Kidney (tissue), 14 donors: ENCODE measurements around the gene OSBP2. TPM values are rescaled to one million over a fixed set of nuclear protein-coding genes. Genes with fewer than 3 reads are reported as not detected.

Source experiments
- DNase-seq, 5 donors: peaks; one replicate each; pipeline ENCODE4 v3.0.0-alpha.2; 2013 to 2020
- FAIRE-seq: peaks from 2 replicates; lab custom pipeline; 2012; peaks lifted over from hg19 to GRCh38; lab: Jason Lieb, UNC
- H3K27ac ChIP-seq, 2 donors: one replicate each; pipeline ENCODE4 v1.7.0; 2013; ENCODE audit warnings: low read depth in 2 of 2, low read length in 2 of 2, inconsistent platforms in 1 of 2
- H3K27me3 ChIP-seq: one replicate; pipeline ENCODE4 v1.7.1; 2013; ENCODE audit warnings: low read length, inconsistent platforms; ENCODE audit not compliant: control insufficient read depth, insufficient read depth
- H3K36me3 ChIP-seq, 3 donors: one replicate each; pipeline versions ENCODE4 v1.7.0 to v1.7.1; 2013; ENCODE audit warnings: low read length in 3 of 3, control low read depth in 1 of 3, inconsistent platforms in 1 of 3; ENCODE audit not compliant: insufficient read depth in 3 of 3, control insufficient read depth in 2 of 3
- H3K4me1 ChIP-seq, 3 donors: one replicate each; pipeline versions ENCODE4 v1.7.0 to v1.7.1; 2013; ENCODE audit warnings: low read length in 3 of 3, inconsistent platforms in 1 of 3, low read depth in 1 of 3; ENCODE audit not compliant: control insufficient read depth in 2 of 3, insufficient read depth in 2 of 3
- H3K4me3 ChIP-seq, 3 donors: one replicate each; pipeline versions ENCODE4 v1.7.0 to v1.8.1; 2013; ENCODE audit warnings: low read length in 3 of 3, control low read depth in 1 of 3, inconsistent platforms in 1 of 3
- H3K9ac ChIP-seq, 3 donors: one replicate each; pipeline versions ENCODE4 v1.7.0 to v1.7.1; 2013; ENCODE audit warnings: low read length in 3 of 3, control low read depth in 1 of 3, inconsistent platforms in 1 of 3
- H3K9me3 ChIP-seq, 3 donors: one replicate each; pipeline versions ENCODE4 v1.7.0 to v1.7.1; 2013; ENCODE audit warnings: low read length in 3 of 3, control low read depth in 1 of 3, inconsistent platforms in 1 of 3; ENCODE audit not compliant: control insufficient read depth in 2 of 3, insufficient read depth in 1 of 3
- CTCF ChIP-seq: IDR thresholded peaks from 3 replicates; pipeline ENCODE4 v1.5.1; 2012; ENCODE audit warnings: mild to moderate bottlenecking, moderate library complexity, borderline replicate concordance; ENCODE audit not compliant: insufficient read depth; ENCODE audit errors: extremely low read depth
- intact Hi-C: fragments of 100-400 bp; cut with DNase I; formaldehyde crosslinking; loops from one replicate; pipeline ENCODE4 v1.11.1; 2022
- microRNA-seq: library from miRNA; unstranded; fragments of <30 nt; microRNA quantifications from one replicate; pipeline ENCODE4 v1.2.0, GENCODE V29; 2020
- polyA plus RNA-seq: library from polyadenylated mRNA; stranded (reverse); fragments of 350-450 nt; fragmentation: Illumina TruSeq; extraction: RNeasy Lipid Tissue Mini Kit (QIAGEN cat#74804); gene quantifications from one replicate; pipeline ENCODE4 v1.2.3, GENCODE V29; 2014; ENCODE audit warnings: low read depth, low replicate concordance; ENCODE audit not compliant: insufficient read depth
- total RNA-seq: library from RNA; stranded (reverse); fragmentation: NEBNext Ultra II Directional; extraction: Animal tissue kit (Norgen Biotek cat#: 25700); gene quantifications from one replicate; pipeline ENCODE4 v1.2.1, GENCODE V29; 2021
- donor health status: control.
- donor health status: control.
- donor health status: control.
- donor health status: control.
- donor health status: control.
- donor health status: DM: yes; HTN: yes; CAD: no.
- donor health status: Normal renal cell carcinoma (clear cell type).

Gene OSBP2
- total and polyA plus RNA-seq, 2 donors from 2014 or later = 3.4 to 4.0 TPM

DNA sequence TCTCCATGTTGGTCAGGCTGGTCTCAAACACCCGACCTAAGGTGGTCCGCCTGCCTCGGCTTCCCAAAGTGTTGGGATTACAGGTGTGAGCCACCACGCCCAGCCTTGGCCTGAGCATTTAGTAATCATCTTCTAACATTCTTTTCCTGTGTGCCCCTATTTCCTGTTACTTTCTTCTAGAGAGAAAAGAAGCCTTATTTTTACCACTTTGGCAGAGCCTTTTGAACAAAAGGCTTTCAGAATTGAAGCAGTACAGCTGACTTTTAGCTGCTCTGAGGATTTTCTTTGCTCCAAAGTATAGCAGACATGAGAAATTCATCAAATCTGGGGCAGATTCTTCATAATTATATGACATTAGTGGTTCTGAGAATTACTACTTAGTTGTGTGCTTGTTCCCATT lies 260.5 kb downstream of the OSBP2 start:
- H3K27me3 ChIP-seq = no peaks in the 10 kb centered on the region
- no peak for DNase-seq
- no peak overlapping the region for H3K9ac ChIP-seq
- no peak overlapping the region for H3K4me3 ChIP-seq
- peaks cover 6 to 9% (median 7%) of the 10 kb centered on the region in 3 donors for H3K36me3 ChIP-seq
- no peak for TF ChIP-seq CTCF
- FAIRE-seq = no peak
- intact Hi-C loops = no loop called here
- H3K4me1 ChIP-seq = no peaks in the 10 kb centered on the region
- H3K9me3 ChIP-seq = no peaks in the 10 kb centered on the region
- no peak overlapping the region for H3K27ac ChIP-seq

Small RNAs within 50 kb of the gene (microRNA-seq; reads per million reads assigned to microRNA genes)
- gene MIR3200 = 9.5 reads per million, percentile 18 among the genes with 10 or more reads in this experiment

Other genes with a start within 250 kb of the OSBP2 start
- gene SEC14L3, start 222.9 kb upstream of the OSBP2 start, total RNA-seq = not detected
- gene SEC14L3, start 222.9 kb upstream of the OSBP2 start, polyA plus RNA-seq = not detected
- gene SEC14L4, start 189.2 kb upstream of the OSBP2 start, total RNA-seq = 0.63 TPM
- gene SEC14L4, start 189.2 kb upstream of the OSBP2 start, polyA plus RNA-seq = 0.41 TPM
- 13.9 TPM for gene SEC14L6, start 148.1 kb upstream of the OSBP2 start, total RNA-seq
- 16.5 TPM for gene SEC14L6, start 148.1 kb upstream of the OSBP2 start, polyA plus RNA-seq
- 16.1 TPM for gene GAL3ST1, start 120.2 kb upstream of the OSBP2 start, total RNA-seq
- 34.3 TPM for gene GAL3ST1, start 120.2 kb upstream of the OSBP2 start, polyA plus RNA-seq
- 68.4 TPM for gene PES1, start 103.0 kb upstream of the OSBP2 start, total RNA-seq
- gene PES1, start 103.0 kb upstream of the OSBP2 start, polyA plus RNA-seq = 57.0 TPM
- 71.3 TPM for gene TCN2, start 87.7 kb upstream of the OSBP2 start, total RNA-seq
- 174 TPM for gene TCN2, start 87.7 kb upstream of the OSBP2 start, polyA plus RNA-seq
- 3.2 TPM for gene SLC35E4, start 59.1 kb upstream of the OSBP2 start, total RNA-seq
- gene SLC35E4, start 59.1 kb upstream of the OSBP2 start, polyA plus RNA-seq = 1.8 TPM
- gene DUSP18, start 27.0 kb upstream of the OSBP2 start, total RNA-seq = 14.0 TPM
- 3.6 TPM for gene DUSP18, start 27.0 kb upstream of the OSBP2 start, polyA plus RNA-seq